NAMALWA (cell line): ENCODE results near the gene GRM5.
"Not testable (repeated sequence)": the region's sequence is repeated elsewhere in the genome, so short reads cannot be mapped to it uniquely, and the experiment has no call there.

Experiments
- DNase-seq: peaks from one replicate; pipeline ENCODE4 v3.0.0-alpha.2; 2015; ENCODE audit warnings: low spot score

Gene GRM5

DNA sequence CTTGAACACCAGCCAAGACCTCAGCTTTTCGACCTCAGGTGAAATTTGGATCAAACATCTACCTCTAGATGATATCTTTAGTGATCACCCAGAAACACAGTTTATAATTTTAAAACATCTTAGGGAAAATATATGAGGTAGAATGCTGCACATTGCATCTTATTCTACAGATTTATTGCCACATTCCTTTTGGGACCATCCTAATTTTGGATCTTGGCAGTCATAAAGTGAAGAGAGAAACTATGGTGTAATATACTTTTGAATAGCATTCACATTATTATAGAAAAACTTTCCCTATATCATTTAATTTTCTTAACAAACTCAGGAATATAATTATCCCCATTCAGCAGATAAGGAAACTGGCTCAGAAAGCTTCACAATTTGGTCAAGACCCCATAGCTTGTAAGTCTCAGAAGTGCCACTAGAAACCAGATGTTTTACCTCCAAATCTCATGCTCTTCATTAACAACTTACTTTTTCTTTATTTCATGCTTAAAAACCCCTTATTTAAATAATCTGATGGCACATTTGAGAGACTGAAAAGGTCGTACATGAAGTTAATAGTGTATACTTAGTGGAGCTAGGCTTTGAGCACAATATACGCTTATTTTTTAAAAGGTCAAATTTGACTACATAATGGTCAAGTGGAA is 529.0 kb downstream of the GRM5 start:
- DNase-seq = no peak

GRCh38 chr11:88535916-88536547 is 529.8 kb downstream of the GRM5 start:
- no peak for DNase-seq

DNA sequence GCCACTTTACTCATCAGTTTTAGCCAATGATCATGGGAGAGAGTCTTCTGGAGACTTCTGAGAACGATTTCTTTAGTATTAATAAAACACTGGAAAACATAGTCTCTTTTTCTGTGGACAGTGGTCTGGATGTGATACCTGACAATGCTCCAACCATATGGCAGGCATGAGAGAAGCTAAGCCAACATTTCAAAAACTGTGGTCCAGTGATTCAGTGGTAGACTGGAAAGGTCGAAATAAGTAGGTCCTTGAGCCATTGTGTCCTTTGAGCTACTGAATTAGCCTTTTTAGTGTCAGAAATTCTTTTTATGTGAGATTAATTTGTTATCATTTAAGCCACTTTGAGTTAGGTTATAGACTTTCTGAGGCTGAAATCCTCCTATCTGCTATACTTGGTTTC is 530.5 kb downstream of the GRM5 start:
- DNase-seq = no peak

GRCh38 chr11:88534706-88535105 is 531.1 kb downstream of the GRM5 start:
- DNase-seq = not testable (repeated sequence)

DNA sequence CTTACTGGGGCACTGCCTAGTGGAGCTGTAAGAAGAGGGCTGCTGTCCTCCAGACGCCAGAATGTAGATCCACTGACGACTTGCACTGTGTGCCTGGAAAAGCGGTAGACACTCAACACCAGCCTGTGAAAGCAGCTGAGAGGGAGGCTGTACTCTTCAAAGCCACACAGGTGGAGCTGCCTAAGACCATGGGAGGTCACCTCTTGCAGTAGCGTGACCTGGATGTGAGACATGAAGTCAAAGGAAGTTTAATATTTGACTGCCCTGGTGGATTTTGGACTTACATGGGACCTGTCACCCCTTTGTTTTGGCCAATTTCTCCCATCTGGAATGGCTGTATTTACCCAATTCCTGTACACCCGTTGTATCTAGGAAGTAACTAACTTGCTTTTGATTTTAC is 531.6 kb downstream of the GRM5 start:
- DNase-seq = no peak

GRCh38 chr11:88533001-88533400 is 532.8 kb downstream of the GRM5 start:
- DNase-seq = no peak

- no peak for DNase-seq
Measured at GRCh38 chr11:88531831-88532230, 534.0 kb downstream of the GRM5 start.

DNA sequence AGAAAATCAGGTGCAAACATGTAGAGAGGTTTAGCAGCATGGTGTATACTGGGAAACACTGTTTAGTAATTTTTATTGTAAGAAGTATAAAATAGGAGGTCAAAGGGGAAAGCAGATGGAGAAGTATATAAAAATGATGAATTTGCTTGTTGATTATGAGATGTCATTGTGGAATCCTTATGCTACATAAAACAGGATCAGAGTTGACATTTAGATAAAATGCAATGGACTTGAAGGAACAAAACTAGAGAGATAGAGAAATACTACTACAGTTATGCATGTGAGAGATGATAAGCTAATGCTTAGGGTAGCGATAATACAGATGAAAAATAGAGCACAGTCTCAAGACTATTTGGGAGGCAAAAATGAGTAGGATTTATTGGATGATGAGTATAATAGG is 536.4 kb downstream of the GRM5 start:
- no peak for DNase-seq

- no peak for DNase-seq
Measured at GRCh38 chr11:88523386-88524071, 542.3 kb downstream of the GRM5 start.

DNA sequence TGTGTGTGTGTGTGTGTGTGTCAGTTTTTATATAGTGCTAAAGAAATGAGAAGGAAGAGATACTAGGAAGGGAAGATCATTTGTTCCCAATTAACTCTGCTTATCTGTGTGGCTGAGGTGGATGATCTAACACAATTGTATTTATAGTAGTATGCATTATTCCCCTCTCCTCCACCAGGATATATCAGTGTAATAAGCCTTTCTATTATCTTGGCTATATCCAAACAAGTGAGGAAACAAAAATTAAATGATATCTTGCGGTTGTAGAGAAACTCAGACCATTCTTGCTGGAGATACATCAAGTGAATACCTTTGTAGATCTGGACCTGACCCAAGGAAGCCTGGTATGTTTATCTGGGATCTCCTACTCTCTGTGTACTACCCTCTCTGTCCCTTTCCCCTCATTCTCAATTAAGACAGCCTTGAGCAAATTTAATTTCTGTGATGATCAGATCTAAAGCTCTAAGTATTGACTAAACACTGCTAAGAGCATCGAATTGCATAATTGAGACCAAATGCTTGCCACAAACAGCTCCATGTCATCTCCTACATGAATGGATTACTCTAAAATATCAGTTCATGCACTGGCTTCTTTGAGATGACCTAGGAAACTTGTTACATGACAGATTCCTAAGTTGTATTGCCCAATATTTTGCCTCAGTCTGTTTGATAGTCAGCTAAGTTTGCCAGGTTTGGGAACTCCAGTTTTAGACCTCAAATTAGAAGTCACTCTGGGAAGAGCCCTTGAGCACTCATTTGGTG is 543.0 kb downstream of the GRM5 start:
- no peak for DNase-seq

DNA sequence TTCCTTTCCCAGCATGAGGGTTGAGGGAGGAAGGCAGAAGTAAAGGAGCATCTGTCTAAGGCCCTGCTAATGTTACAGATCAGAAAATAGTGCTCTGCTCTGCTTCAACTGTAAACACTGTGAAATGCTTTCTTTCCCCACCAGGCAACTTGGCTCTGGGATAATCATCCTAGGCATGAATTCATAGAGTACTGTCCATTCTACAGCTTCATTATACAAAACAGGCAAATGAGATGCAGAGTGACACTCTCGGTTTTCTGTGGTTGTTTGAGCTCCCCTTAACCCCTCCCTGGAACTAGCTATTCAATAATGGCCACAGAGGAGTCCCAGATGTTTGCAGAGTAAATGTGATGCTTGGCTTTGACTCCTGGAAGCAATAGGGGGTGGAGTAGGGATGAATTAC is 544.0 kb downstream of the GRM5 start:
- no peak for DNase-seq

DNA sequence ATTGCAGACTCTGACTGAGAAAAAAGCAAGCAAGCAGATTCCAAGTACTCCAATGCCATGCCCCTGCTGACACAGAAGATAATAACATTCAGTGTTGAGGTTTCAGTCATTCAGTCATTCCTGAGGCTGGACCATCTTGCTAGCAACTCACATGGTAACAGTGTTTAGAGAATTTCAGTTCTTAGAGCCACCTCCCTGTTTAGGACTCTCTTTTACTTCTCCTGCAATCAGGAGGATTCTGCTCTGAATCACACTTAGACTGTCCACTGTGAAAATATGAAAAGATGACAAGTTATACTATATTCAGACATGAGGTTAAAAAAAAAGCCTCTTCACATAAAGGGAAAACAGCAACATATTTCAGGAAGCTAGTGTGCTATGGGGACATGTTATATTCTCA is 544.4 kb downstream of the GRM5 start:
- DNase-seq = no peak

- no peak for DNase-seq
Measured at GRCh38 chr11:88520391-88520790, 545.4 kb downstream of the GRM5 start.

DNA sequence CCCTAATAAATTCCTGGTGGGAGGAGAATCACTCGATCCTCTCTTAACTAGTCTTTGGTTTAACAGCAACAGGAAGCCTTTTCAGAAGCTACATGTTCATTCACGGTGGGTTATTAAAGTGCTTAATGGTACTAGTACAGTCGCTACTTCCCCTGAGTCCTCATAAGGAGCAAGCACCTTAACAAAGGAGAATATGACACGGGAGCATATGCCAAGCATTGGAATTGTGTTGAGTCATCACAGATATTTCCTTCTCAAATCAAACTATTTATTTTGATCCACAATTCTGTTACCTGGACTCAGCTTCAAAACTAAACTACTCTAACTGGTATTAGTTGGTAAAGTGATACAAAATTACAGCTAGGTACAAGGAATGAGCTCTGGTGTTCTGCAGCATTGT is 550.8 kb downstream of the GRM5 start:
- DNase-seq = no peak

DNA sequence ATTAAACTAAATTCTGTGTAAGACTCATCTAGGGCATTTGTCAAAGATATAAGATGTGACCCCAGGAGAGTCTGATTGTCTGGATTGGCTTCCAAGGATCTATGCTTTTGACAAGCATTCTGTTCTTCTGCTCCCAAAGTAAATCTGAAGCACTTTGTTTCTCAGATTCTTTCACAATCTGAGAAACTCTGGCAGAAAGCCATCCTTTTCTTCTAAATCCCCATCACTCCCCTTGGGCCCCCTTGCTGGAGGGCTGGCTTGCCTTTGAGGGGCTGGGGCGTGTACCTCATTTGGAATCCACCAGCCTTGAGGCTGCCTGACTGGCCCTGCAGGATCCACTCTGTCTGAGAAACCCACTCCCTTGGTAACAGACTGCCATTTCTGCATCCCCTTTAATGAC is 554.8 kb downstream of the GRM5 start:
- DNase-seq = no peak

DNA sequence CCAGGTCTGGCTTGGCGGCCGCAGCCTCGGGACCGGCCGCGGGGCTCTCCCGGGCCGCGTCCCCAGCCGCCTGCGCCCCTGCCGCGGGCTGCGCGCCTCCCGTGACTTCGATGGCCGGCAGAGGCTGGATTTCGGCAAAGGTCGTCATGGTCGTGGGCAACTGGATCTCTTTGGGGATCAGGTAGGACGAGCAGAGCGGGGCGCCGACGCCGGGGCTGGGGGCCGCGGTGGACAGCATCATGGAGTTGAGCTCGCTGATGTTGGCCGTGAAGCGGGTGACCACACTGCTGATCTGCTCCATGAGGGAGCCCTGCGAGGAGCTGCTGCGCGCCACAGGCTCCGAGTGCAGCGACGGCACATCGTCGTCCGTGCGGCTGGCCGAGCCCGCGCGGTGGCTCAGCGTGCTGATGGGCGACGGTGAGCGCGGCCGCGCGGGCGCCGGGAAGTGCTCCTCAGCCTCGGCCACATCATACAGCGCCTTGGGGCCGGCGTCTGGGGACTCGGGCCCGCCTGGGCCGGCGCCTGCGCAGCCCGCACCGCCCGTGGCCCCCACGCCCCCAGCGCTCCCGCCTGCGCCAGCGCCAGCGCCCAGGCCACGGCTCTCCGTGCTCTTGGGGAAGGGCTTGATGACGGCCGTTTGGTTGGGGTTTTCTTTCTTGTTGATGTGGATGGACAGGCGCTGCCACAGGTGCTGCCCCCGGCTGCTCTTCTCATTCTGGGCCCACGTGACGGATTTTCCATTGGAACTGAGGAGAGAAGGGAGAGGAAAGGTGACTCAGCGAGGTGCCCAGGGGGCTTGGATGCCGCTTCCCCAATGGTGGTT is 556.8 kb downstream of the GRM5 start:
- DNase-seq = no peak

DNA sequence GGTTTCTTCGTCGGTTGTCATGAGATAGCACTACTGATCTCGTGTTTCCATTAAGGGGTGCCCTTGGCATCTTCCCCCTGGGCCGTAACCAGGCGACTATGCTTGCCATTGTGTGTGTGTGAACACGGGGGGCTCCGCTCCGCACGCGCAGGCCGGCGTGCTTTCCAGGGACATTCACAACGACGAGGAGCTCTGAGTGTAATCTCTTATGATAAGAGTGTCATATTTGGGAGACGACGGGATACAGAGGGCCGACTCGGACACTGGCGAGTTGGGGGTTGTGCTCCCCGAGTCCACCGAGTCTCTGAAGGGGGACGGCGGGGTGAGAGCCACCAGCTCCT is 557.4 kb downstream of the GRM5 start:
- no peak for DNase-seq

GRCh38 chr11:88507771-88508417 is 557.9 kb downstream of the GRM5 start:
- no peak for DNase-seq

DNA sequence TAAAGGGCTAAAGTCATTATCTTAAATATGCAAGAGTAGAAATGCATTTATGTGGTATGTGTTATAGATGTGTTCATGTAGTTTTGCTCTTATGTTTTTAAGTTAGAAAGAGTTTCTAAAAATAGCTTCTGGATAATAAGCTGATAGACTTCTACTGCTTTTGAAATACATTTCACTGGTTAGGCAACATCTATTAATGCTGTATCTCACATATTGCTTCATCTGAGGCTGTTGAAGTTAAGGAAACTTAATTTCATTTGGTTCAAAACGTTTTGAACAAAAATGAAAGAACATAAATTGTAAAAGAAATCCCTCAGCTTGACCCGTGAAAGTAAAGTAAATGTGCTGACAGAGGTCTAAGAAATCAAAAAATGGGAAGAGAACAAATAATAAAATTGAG is 564.2 kb downstream of the GRM5 start:
- DNase-seq = no peak

- DNase-seq = no peak
Measured at GRCh38 chr11:88495836-88496235, 569.9 kb downstream of the GRM5 start.

DNA sequence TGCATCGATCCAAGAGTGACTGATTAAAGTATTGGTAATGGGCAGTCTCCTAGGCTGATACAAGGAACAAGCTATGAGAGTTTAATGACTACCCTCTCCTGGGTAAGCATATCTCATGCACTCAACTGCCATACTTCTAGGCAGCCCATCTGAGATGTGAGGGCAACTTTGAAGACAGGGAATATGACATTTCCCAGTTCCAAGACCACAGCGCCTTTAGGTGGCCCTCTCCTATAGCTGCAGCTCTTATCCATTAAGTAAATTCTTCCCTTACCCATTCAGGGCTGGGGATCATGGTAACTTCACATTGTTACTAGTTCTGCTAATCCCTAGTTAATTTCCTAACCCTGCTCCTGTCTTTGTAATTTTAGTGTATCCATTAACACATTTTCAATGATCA is 570.9 kb downstream of the GRM5 start:
- DNase-seq = no peak

GRCh38 chr11:88491674-88492073 is 574.1 kb downstream of the GRM5 start:
- no peak for DNase-seq
